Neural cell (in vitro differentiated cells): Measurements from ENCODE around the gene CDC42BPB.

Experiments used
- CTCF ChIP-seq: fragments of 450-650 bp; IDR thresholded peaks from 2 replicates; pipeline ENCODE4 v1.5.1; 2014; ENCODE audit warnings: antibody characterized with exemption, mild to moderate bottlenecking, moderate library complexity; ENCODE audit not compliant: poor library complexity, severe bottlenecking
- EP300 ChIP-seq: fragments of 450-650 bp; conservative IDR thresholded peaks from 2 replicates; pipeline ENCODE4 v1.6.1; 2014; ENCODE audit warnings: antibody characterized with exemption, mild to moderate bottlenecking, moderate library complexity; ENCODE audit not compliant: poor library complexity, severe bottlenecking
- EZH2 ChIP-seq: fragments of 200-600, 300-800 bp; shearing (Covaris generic), sonication (generic); IDR thresholded peaks from 2 replicates; pipeline ENCODE4 v1.6.1; 2014; ENCODE audit warnings: antibody characterized with exemption, low read length, borderline replicate concordance, mild to moderate bottlenecking; ENCODE audit not compliant: insufficient read depth, poor library complexity, severe bottlenecking
- RAD21 ChIP-seq: fragments of 450-650 bp; conservative IDR thresholded peaks from 2 replicates; pipeline ENCODE4 v1.6.1; 2014; ENCODE audit warnings: antibody characterized with exemption, mild to moderate bottlenecking, moderate library complexity
- REST ChIP-seq: IDR thresholded peaks from 2 replicates; pipeline ENCODE4 v1.6.1; 2012; ENCODE audit warnings: borderline replicate concordance
- TAF1 ChIP-seq: IDR thresholded peaks from 2 replicates; pipeline ENCODE4 v1.6.1; 2012; ENCODE audit warnings: low read depth

GRCh38 chr14:102977475-102977874 is 79.9 kb downstream of the CDC42BPB start:
- TF ChIP-seq CTCF (no peak), TAF1 (no peak), RAD21 (no peak), EZH2 (no peak), EP300 (no peak), REST (no peak)
